Bronchial epithelial cell (primary cell): ENCODE data around the gene NDUFA3. TPM values are rescaled to one million over a fixed set of nuclear protein-coding genes. Genes with fewer than 3 reads are reported as not detected.

Experiments used
- DNase-seq: peaks from one replicate; pipeline ENCODE4 v3.0.0-alpha.2; 2010; ENCODE audit warnings: low read depth
- FAIRE-seq: peaks from 2 replicates; lab custom pipeline; 2011; peaks lifted over from hg19 to GRCh38; lab: Jason Lieb, UNC
- H3K27me3 ChIP-seq: 2 replicates; pipeline ENCODE4 v1.5.1; 2011; ENCODE audit warnings: low read length; ENCODE audit not compliant: control insufficient read depth, insufficient read depth
- H3K36me3 ChIP-seq: 2 replicates; pipeline ENCODE4 v1.5.1; 2011; ENCODE audit warnings: low read length; ENCODE audit not compliant: control insufficient read depth, insufficient read depth
- H3K4me3 ChIP-seq: 2 replicates; pipeline ENCODE4 v1.5.1; 2011; ENCODE audit warnings: mild to moderate bottlenecking, low read depth, low read length, control low read depth
- total RNA-seq: library from RNA; depleted of rRNA; stranded (reverse); fragments of >200 nt; gene quantifications from 2 replicates; pipeline ENCODE4 v1.2.1, GENCODE V29; 2014
- TF ChIP-seq, protein P1 (sequence below): IDR thresholded peaks from 2 replicates; pipeline ENCODE4 v1.5.1; 2011; ENCODE audit warnings: mild to moderate bottlenecking, moderate library complexity, low read length, control low read depth, inconsistent platforms; ENCODE audit not compliant: insufficient read depth, severe bottlenecking

The NDUFA3 gene
- 6.1 and 16.0 TPM in 2 replicates for total RNA-seq

DNA sequence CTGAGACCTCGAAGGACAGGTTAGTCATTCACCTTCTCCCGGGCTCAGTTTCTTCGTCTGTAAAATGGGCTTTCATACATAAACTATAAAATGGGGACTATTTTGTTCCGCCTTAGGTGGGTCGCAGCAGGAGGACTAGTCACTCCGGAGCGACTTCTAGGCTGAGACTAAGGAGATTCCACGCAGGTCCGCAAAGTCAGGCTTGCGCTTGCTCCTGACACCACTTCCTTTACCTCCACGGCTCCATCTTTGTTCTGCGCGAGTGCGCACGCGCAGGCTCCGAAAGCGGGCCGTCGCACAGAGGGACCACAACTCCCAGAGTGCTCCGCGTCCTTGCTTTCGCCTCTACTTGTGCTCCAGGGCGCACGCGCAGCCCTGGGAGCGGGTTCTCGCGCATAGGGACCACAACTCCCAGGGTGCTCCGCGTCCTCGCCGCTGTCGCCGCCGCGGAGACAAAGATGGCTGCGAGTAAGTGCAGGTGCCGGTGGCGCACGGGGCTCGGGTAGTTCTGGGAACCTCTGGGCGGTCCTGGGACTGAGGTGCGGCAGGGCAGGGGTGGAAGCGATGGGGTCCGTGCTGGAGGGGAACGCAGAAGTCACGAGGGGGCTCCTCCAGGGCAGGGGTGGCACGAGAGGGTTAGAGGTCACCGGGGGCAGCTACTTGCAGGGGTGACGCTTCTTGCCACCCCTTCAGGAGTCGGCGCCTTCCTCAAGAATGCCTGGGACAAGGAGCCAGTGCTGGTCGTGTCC is at the start of gene NDUFA3:
TSS of gene NDUFA3 (plus strand) at position 435 of the 749 bp plus-strand sequence. CDS start at position 459, 24 bp downstream.
- H3K4me3 ChIP-seq: peak within 1 kb of the TSS; percentile 99
- FAIRE-seq (peak; percentile 91), DNase-seq (peak; percentile 93)
- H3K27me3 ChIP-seq: no peaks in the 10 kb centered on the region
- H3K36me3 ChIP-seq: peaks cover 4% of the 10 kb centered on the region
- TF ChIP-seq, protein P1, sequence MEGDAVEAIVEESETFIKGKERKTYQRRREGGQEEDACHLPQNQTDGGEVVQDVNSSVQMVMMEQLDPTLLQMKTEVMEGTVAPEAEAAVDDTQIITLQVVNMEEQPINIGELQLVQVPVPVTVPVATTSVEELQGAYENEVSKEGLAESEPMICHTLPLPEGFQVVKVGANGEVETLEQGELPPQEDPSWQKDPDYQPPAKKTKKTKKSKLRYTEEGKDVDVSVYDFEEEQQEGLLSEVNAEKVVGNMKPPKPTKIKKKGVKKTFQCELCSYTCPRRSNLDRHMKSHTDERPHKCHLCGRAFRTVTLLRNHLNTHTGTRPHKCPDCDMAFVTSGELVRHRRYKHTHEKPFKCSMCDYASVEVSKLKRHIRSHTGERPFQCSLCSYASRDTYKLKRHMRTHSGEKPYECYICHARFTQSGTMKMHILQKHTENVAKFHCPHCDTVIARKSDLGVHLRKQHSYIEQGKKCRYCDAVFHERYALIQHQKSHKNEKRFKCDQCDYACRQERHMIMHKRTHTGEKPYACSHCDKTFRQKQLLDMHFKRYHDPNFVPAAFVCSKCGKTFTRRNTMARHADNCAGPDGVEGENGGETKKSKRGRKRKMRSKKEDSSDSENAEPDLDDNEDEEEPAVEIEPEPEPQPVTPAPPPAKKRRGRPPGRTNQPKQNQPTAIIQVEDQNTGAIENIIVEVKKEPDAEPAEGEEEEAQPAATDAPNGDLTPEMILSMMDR: no peak

DNA sequence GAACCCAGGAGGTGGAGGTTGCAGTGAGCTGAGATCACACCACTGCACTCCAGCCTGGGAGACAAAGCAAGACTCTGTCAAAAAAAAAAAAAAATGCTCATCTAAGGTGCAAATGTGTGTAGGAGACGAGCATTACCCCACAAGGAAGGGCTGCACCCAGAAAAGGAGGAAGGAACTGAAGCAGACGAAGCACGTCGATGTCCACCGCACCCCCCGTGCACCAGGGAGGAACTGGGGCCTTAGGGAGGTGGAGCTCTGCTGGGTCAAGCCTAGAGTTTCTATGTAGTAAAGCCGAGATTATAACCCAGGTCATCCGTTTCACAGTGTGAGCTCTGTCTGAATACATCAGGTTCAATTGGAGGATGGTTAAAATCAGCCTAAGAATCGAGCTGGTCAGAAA is 40.0 kb upstream of the NDUFA3 start:
- no peaks in the 10 kb centered on the region for H3K27me3 ChIP-seq
- H3K36me3 ChIP-seq: no peaks in the 10 kb centered on the region
- no peak for DNase-seq
- TF ChIP-seq, protein P1: no peak
- no peak for FAIRE-seq
- H3K4me3 ChIP-seq: no peak overlapping the region

DNA sequence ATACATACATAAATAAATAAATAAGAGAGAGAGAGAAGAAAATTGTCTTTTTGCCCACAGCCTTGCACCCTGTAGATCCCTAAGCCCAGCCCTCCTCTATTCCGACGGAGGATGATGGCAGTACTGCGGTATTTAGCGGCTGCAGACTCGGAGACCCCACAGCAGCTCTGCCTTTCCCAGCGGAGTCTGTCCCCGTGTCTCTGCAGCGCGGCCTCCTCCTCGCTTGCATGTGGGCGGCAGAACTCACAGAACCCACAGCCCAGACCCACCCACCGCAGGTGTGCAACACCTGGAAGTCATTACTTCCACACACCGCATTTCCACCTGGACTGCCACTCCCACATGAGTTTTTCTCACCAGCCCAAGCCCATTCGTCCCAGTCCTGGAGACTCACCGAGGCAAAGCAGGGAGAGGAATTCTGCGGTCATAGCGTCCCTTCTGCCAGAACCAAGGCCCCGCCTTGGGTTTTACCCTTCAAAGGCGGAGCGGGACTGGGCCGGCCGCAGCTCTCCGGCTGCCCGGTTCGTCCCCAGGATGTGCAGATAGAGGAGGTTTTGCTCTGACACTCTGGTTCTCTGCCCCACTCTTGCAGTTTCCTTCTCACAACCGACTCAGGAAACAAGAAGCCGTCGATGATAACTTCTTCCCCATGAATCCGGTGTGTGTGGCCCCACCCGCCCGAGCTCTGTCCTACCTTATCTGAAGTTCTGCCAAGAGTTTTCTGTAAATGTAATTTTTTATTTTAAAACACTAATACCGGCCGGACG is 39.1 kb upstream of the NDUFA3 start, which contains the start of gene VSTM1:
TSS of gene VSTM1 (minus strand) at position 548 of the 767 bp plus-strand sequence. CDS start at position 428, 120 bp downstream.
- Histone ChIP-seq H3K4me3 (no peak within 1 kb of the TSS), H3K36me3 (no peaks in the 10 kb centered on the region), H3K27me3 (no peaks in the 10 kb centered on the region)
- TF ChIP-seq, protein P1: no peak
- no peak for DNase-seq
- FAIRE-seq: no peak

DNA sequence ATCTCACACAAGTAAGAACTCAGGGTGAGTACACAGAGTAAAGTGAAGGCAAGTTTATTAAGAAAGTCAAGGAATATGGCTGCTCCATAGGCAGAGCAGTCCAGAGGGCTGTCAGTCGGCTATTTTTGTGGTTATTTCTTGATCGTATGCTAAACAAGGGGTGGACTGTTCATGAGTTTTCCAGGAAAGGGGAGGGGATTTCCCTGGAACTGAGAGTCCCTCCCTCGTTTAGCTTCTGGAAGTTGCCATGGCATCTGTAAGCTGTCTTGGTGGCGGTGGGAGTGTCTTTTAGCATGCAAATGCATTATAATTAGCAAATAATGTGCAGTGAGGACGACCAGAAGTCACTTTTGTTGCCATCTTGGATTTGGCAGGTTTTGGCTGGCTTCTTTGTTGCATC is 33.2 kb upstream of the NDUFA3 start:
- no peaks in the 10 kb centered on the region for H3K27me3 ChIP-seq
- no peaks in the 10 kb centered on the region for H3K36me3 ChIP-seq
- TF ChIP-seq, protein P1: no peak
- FAIRE-seq (no peak), DNase-seq (no peak)
- H3K4me3 ChIP-seq: no peak overlapping the region

DNA sequence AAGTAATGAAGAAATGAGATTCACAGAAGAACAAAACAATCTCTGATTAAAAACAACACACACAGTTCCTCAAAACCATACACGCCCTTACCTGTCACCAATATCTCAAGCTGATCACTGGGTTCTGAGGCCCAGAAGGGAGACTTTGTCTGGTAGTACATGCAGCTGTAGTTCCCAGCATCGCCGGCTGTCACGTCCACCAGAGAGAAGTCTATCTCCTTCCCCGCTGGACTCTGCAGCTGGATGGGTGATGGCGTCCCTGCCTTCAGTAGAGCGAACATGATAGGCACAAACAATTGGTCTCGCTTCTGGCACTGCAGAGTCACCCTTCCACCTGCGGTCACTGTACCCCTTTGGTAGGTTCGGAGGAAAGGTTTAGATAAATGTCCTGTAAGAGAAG is 28.8 kb upstream of the NDUFA3 start:
- FAIRE-seq (no peak), DNase-seq (no peak)
- Histone ChIP-seq H3K36me3 (no peaks in the 10 kb centered on the region), H3K4me3 (no peak overlapping the region), H3K27me3 (no peaks in the 10 kb centered on the region)
- TF ChIP-seq, protein P1: no peak
